ENCODE measurements around the gene FAIM2. TPM values are rescaled to one million over a fixed set of nuclear protein-coding genes. Genes with fewer than 3 reads are reported as not detected.

FAIM2 gene
- total RNA-seq, 4 donors from 2014 or later, result 4.1 to 10.3 (median 7.4) TPM

GRCh38 chr12:49939707-49940106 is 36.0 kb upstream of the FAIM2 start:
- Histone ChIP-seq H3K27me3 (no peaks in the 10 kb centered on the region), H3K4me1 (no peaks in the 10 kb centered on the region), H3K27ac (replicated peaks in 1 of 4) (no peak overlapping the region), H3K36me3 (no peaks in the 10 kb centered on the region), H3K9me3 (no peaks in the 10 kb centered on the region), H3K4me3 (no peak overlapping the region)
- WGBS, result no CpG with 5 or more reads among the region's 1 CpG
- TF ChIP-seq POLR2AphosphoS5 (IDR thresholded peaks at IDR 0.05) (no peak), POLR2A (IDR thresholded peaks at IDR 0.05; ENCODE audit: low read depth) (no peak), CTCF (IDR thresholded peaks at IDR 0.05) (no peak), EP300 (IDR thresholded peaks at IDR 0.05) (no peak)
- intact Hi-C loops (cut with DNase I), result no loop called here
- no peak for DNase-seq (ENCODE audit: extremely low spot score)

- no peaks in the 10 kb centered on the region for H3K9me3 ChIP-seq
- TF ChIP-seq CTCF (IDR thresholded peaks at IDR 0.05) (no peak), EP300 (IDR thresholded peaks at IDR 0.05) (no peak), POLR2AphosphoS5 (IDR thresholded peaks at IDR 0.05) (no peak), POLR2A (IDR thresholded peaks at IDR 0.05; ENCODE audit: low read depth) (no peak)
- no peak for DNase-seq (ENCODE audit: extremely low spot score)
- H3K27ac ChIP-seq (replicated peaks in 1 of 4), result no peak overlapping the region
- intact Hi-C loops (cut with DNase I), result no loop called here
- H3K36me3 ChIP-seq, result no peaks in the 10 kb centered on the region
- H3K4me3 ChIP-seq, result no peak overlapping the region
- H3K4me1 ChIP-seq, result no peaks in the 10 kb centered on the region
- H3K27me3 ChIP-seq, result no peaks in the 10 kb centered on the region
These were observed 35.6 kb upstream of the FAIM2 start for GRCh38 chr12:49939307-49939706.

GRCh38 chr12:49937639-49938300 is 34.1 kb upstream of the FAIM2 start:
- no peaks in the 10 kb centered on the region for H3K36me3 ChIP-seq
- H3K4me1 ChIP-seq, result no peaks in the 10 kb centered on the region
- no peak overlapping the region for H3K27ac ChIP-seq (replicated peaks in 1 of 4)
- WGBS, result 90% methylated on average over 6 of the region's 8 CpGs
- no peaks in the 10 kb centered on the region for H3K27me3 ChIP-seq
- TF ChIP-seq POLR2AphosphoS5 (IDR thresholded peaks at IDR 0.05) (no peak), CTCF (IDR thresholded peaks at IDR 0.05) (no peak), EP300 (IDR thresholded peaks at IDR 0.05) (no peak), POLR2A (IDR thresholded peaks at IDR 0.05; ENCODE audit: low read depth) (no peak)
- no peak overlapping the region for H3K4me3 ChIP-seq
- no peak for DNase-seq (ENCODE audit: extremely low spot score)
- no peaks in the 10 kb centered on the region for H3K9me3 ChIP-seq
- intact Hi-C loops (cut with DNase I), result no loop called here

- no peaks in the 10 kb centered on the region for H3K36me3 ChIP-seq
- 90% methylated on average over 3 of the region's 3 CpGs for WGBS
- H3K9me3 ChIP-seq, result no peaks in the 10 kb centered on the region
- H3K4me1 ChIP-seq, result no peaks in the 10 kb centered on the region
- intact Hi-C loops (cut with DNase I), result no loop called here
- no peak overlapping the region for H3K27ac ChIP-seq (replicated peaks in 1 of 4)
- no peaks in the 10 kb centered on the region for H3K27me3 ChIP-seq
- no peak overlapping the region for H3K4me3 ChIP-seq
- DNase-seq (ENCODE audit: extremely low spot score), result no peak
- no peak for TF ChIP-seq POLR2A (IDR thresholded peaks at IDR 0.05; ENCODE audit: low read depth)
- no peak for TF ChIP-seq EP300 (IDR thresholded peaks at IDR 0.05)
- no peak for TF ChIP-seq CTCF (IDR thresholded peaks at IDR 0.05)
- no peak for TF ChIP-seq POLR2AphosphoS5 (IDR thresholded peaks at IDR 0.05)
These were observed 33.2 kb upstream of the FAIM2 start for GRCh38 chr12:49936925-49937324.

GRCh38 chr12:49934505-49934904 is 30.8 kb upstream of the FAIM2 start:
- TF ChIP-seq EP300 (IDR thresholded peaks at IDR 0.05), result no peak
- TF ChIP-seq POLR2AphosphoS5 (IDR thresholded peaks at IDR 0.05), result no peak
- no peak for TF ChIP-seq POLR2A (IDR thresholded peaks at IDR 0.05; ENCODE audit: low read depth)
- TF ChIP-seq CTCF (IDR thresholded peaks at IDR 0.05), result no peak
- intact Hi-C loops (cut with DNase I), result no loop called here
- Histone ChIP-seq H3K4me1 (no peaks in the 10 kb centered on the region), H3K9me3 (no peaks in the 10 kb centered on the region), H3K4me3 (no peak overlapping the region), H3K36me3 (no peaks in the 10 kb centered on the region), H3K27ac (replicated peaks in 1 of 4) (no peak overlapping the region), H3K27me3 (no peaks in the 10 kb centered on the region)
- DNase-seq (ENCODE audit: extremely low spot score), result no peak
- 94% methylated on average over 3 of the region's 3 CpGs for WGBS

Measured in esophagus muscularis mucosa (tissue), 4 donors.